ENCODE measurements around the gene DDX20.

- TF ChIP-seq RFX5 (IDR thresholded peaks at IDR 0.05; ENCODE audit: borderline replicate concordance, low read depth, low read length) (no peak), ATF3 (IDR thresholded peaks at IDR 0.05; ENCODE audit: insufficient read depth, low read depth, low read length) (no peak), TBP (IDR thresholded peaks at IDR 0.05; ENCODE audit: low read depth, low read length) (no peak), POLR2AphosphoS5 (IDR thresholded peaks at IDR 0.05; ENCODE audit: low read depth, low read length) (no peak; the same call in 1 of the 2 replicates), POLR2A (IDR thresholded peaks at IDR 0.05; ENCODE audit: control extremely low read depth in 1 of 2, low read depth in 2 of 2, low read length in 2 of 2) (no peak), TAF1 (IDR thresholded peaks at IDR 0.05; ENCODE audit: low read depth, low read length) (no peak), SP2 (IDR thresholded peaks at IDR 0.05; ENCODE audit: low read length) (no peak), EZH2 (IDR thresholded peaks at IDR 0.05; ENCODE audit: low read depth, low read length, severe bottlenecking) (no peak), RBBP5 (IDR thresholded peaks at IDR 0.05; ENCODE audit: borderline replicate concordance, low read depth, low read length) (no peak), EP300 (IDR thresholded peaks at IDR 0.05; ENCODE audit: borderline replicate concordance in 1 of 2, low read depth in 2 of 2, low read length in 2 of 2) (no peak), GABPA (IDR thresholded peaks at IDR 0.05; ENCODE audit: borderline replicate concordance, insufficient read depth, low read length) (no peak)
- TF ChIP-seq, protein P1, sequence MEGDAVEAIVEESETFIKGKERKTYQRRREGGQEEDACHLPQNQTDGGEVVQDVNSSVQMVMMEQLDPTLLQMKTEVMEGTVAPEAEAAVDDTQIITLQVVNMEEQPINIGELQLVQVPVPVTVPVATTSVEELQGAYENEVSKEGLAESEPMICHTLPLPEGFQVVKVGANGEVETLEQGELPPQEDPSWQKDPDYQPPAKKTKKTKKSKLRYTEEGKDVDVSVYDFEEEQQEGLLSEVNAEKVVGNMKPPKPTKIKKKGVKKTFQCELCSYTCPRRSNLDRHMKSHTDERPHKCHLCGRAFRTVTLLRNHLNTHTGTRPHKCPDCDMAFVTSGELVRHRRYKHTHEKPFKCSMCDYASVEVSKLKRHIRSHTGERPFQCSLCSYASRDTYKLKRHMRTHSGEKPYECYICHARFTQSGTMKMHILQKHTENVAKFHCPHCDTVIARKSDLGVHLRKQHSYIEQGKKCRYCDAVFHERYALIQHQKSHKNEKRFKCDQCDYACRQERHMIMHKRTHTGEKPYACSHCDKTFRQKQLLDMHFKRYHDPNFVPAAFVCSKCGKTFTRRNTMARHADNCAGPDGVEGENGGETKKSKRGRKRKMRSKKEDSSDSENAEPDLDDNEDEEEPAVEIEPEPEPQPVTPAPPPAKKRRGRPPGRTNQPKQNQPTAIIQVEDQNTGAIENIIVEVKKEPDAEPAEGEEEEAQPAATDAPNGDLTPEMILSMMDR (IDR thresholded peaks at IDR 0.05; ENCODE audit: control extremely low read depth in 1 of 3, insufficient read depth in 1 of 3, low read depth in 1 of 3, low read length in 3 of 3), result no peak
- TF ChIP-seq, protein P2, sequence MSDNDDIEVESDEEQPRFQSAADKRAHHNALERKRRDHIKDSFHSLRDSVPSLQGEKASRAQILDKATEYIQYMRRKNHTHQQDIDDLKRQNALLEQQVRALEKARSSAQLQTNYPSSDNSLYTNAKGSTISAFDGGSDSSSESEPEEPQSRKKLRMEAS (IDR thresholded peaks at IDR 0.05), result no peak
These were observed 32.5 kb upstream of the DDX20 start for GRCh38 chr1:111723091-111723806.
